B cell (primary cell): ENCODE data around the gene BRIP1. TPM values are rescaled to one million over a fixed set of nuclear protein-coding genes. Genes with fewer than 3 reads are reported as not detected.

Experiments
- ATAC-seq: fragments of 200-7000 bp; cut with Tn5 transposase; one replicate; pipeline ENCODE4 v1.10.0; 2021; ENCODE audit warnings: low read depth, mild to moderate bottlenecking, moderate number of reproducible peaks, moderate library complexity
- CTCF ChIA-PET: fragments of 350-600 bp; sonication (Branson Sonifier 250); formaldehyde crosslinking; loops from one replicate; lab custom pipeline; 2021; ENCODE audit warnings: antibody characterized with exemption, inconsistent platforms; lab: Charles Lee
- POLR2A ChIA-PET: fragments of 350-600 bp; sonication (Branson Sonifier 250); formaldehyde crosslinking; loops from one replicate; lab custom pipeline; 2021; ENCODE audit warnings: antibody characterized with exemption; lab: Charles Lee
- DNase-seq: peaks from one replicate; pipeline ENCODE4 v3.0.0; 2013
- H2AFZ ChIP-seq: 2 replicates; pipeline ENCODE4 v1.6.1; 2012; ENCODE audit warnings: mild to moderate bottlenecking, low read depth, low read length; ENCODE audit not compliant: insufficient read depth, poor library complexity, severe bottlenecking
- H3K27ac ChIP-seq, 2 donors: 1 replicate in 1 of 2; 2 replicates in 1 of 2; pipeline ENCODE4 v1.5.1; 2012 to 2013; ENCODE audit warnings: low read length in 2 of 2, mild to moderate bottlenecking in 2 of 2, moderate library complexity in 1 of 2
- H3K27me3 ChIP-seq, 4 experiments: fragments of 200-600 bp in 1 of 4; sonication (generic) in 1 of 4; replicated peaks in 1 of 4; 1 replicate in 2 of 4; 2 replicates in 2 of 4; pipeline versions ENCODE4 v1.6.1 to v1.7.0; 2013 to 2016; ENCODE audit warnings: low read length in 3 of 4, mild to moderate bottlenecking in 2 of 4, mixed read lengths in 1 of 4, moderate library complexity in 1 of 4; ENCODE audit not compliant: insufficient read depth in 4 of 4, control insufficient read depth in 3 of 4; ENCODE audit errors: control extremely low read depth in 1 of 4
- H3K36me3 ChIP-seq, 2 experiments: replicated peaks in 1 of 2; 1 replicate in 1 of 2; 2 replicates in 1 of 2; pipeline versions ENCODE4 v1.6.1 to v1.7.1; 2013; ENCODE audit warnings: low read length in 1 of 2; ENCODE audit not compliant: insufficient read depth in 2 of 2, control insufficient read depth in 1 of 2; ENCODE audit errors: control extremely low read depth in 1 of 2, extremely low read depth in 1 of 2
- H3K4me1 ChIP-seq, 2 donors: fragments of 200-600 bp in 1 of 2; sonication (generic) in 1 of 2; 1 replicate in 1 of 2; 2 replicates in 1 of 2; pipeline versions ENCODE4 v1.5.1 to v1.6.1; 2013 to 2017; ENCODE audit warnings: low read length in 2 of 2; ENCODE audit not compliant: control insufficient read depth in 2 of 2, insufficient read depth in 2 of 2
- H3K4me2 ChIP-seq: replicated peaks from 2 replicates; pipeline ENCODE3; 2012; ENCODE audit warnings: mild to moderate bottlenecking, low read depth, low read length; ENCODE audit not compliant: poor library complexity, severe bottlenecking
- H3K4me3 ChIP-seq, 5 experiments: fragments of 200-600 bp in 1 of 5; sonication (generic) in 1 of 5; 1 replicate in 3 of 5; 2 replicates in 2 of 5; pipeline versions ENCODE4 v1.5.1 to v1.7.0; 2011 to 2016; ENCODE audit warnings: low read length in 4 of 5, mild to moderate bottlenecking in 4 of 5, low read depth in 2 of 5, control low read depth in 1 of 5, moderate library complexity in 1 of 5; ENCODE audit not compliant: insufficient read depth in 1 of 5; ENCODE audit errors: control extremely low read depth in 1 of 5, extremely low read depth in 1 of 5
- H3K79me2 ChIP-seq: fragments of 200-600 bp; sonication (generic); one replicate; pipeline ENCODE4 v1.6.0; 2016; ENCODE audit warnings: low read length; ENCODE audit not compliant: control insufficient read depth, insufficient read depth
- H3K9ac ChIP-seq: fragments of 200-600 bp; sonication (generic); 2 replicates; pipeline ENCODE4 v1.6.1; 2017; ENCODE audit warnings: mild to moderate bottlenecking, low read length, moderate library complexity
- H3K9me3 ChIP-seq, 3 donors: one replicate each; pipeline versions ENCODE4 v1.6.1 to v1.7.1; 2013; ENCODE audit warnings: low read length in 2 of 3; ENCODE audit not compliant: control insufficient read depth in 2 of 3, insufficient read depth in 1 of 3; ENCODE audit errors: control extremely low read depth in 1 of 3
- H4K20me1 ChIP-seq: 2 replicates; pipeline ENCODE4 v1.6.0; 2012; ENCODE audit warnings: mild to moderate bottlenecking, low read length; ENCODE audit not compliant: insufficient read depth, control insufficient read depth, poor library complexity, severe bottlenecking
- H3K27ac Mint-ChIP-seq: one replicate; pipeline ENCODE4 v1.8.0; 2021; ENCODE audit warnings: mixed read lengths
- H3K27me3 Mint-ChIP-seq: one replicate; pipeline ENCODE4 v1.8.0; 2021; ENCODE audit warnings: mixed read lengths
- H3K4me1 Mint-ChIP-seq: one replicate; pipeline ENCODE4 v1.8.0; 2021; ENCODE audit warnings: mixed read lengths
- H3K4me3 Mint-ChIP-seq: one replicate; pipeline ENCODE4 v1.8.0; 2021; ENCODE audit warnings: mixed read lengths
- H3K9me3 Mint-ChIP-seq: one replicate; pipeline ENCODE4 v1.8.0; 2022; ENCODE audit warnings: mixed read lengths; ENCODE audit not compliant: insufficient read depth
- EZH2 ChIP-seq: IDR thresholded peaks from 2 replicates; pipeline ENCODE4 v1.6.1; 2012; ENCODE audit warnings: borderline replicate concordance, low read depth, mild to moderate bottlenecking, moderate library complexity, low read length; ENCODE audit not compliant: insufficient read depth, poor library complexity, severe bottlenecking
- WGBS: methylation state at CpG from one replicate; pipeline ENCODE4 v1.1.5; 2013; ENCODE audit warnings: missing lambda C conversion rate; ENCODE audit not compliant: insufficient coverage; 5-methylcytosine and 5-hydroxymethylcytosine counted together
- intact Hi-C: fragments of 100-400 bp; cut with micrococcal nuclease; formaldehyde crosslinking; loops from one replicate; pipeline ENCODE4 v1.10.0; 2022
- polyA plus RNA-seq: library from polyadenylated mRNA; depleted of rRNA; stranded (reverse); fragments of >200 nt; gene quantifications from 2 replicates; pipeline ENCODE4 v1.2.3, GENCODE V29; 2012
- total RNA-seq, 2 donors: library from RNA; stranded (reverse); fragments of 120-200 nt in 1 of 2; gene quantifications; 1 replicate in 1 of 2; 2 replicates in 1 of 2; pipeline versions ENCODE4 v1.2.3 to v1.2.4, GENCODE V29; 2013 to 2022
- TF ChIP-seq, protein P1 (sequence below): fragments of 200-600 bp; IDR thresholded peaks from one replicate; pipeline ENCODE4 v1.8.0; 2022; ENCODE audit warnings: antibody characterized with exemption, mild to moderate bottlenecking

Gene BRIP1
- total and polyA plus RNA-seq, 2 donors (not counting 1 experiment from before 2014, with no cell fraction given) = 0.89 to 2.4 TPM

DNA sequence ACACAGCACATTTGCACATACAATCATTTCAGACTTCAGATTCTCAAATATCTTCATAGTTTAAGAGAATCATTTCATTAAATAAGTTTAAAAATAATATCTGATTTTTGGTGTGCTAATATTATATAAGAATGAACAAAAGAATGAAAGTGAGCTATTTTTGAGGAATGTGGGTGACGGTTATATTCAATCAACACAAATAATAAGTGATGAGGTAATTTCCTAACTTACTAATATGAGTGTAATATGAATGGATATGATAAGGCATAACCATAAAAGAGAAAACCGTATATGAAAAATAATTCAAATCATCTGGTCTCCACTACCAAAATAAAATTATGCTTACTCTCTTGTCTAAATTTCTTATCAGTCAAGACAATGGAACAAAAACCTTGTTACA, 203.9 kb downstream of the BRIP1 start:
- no peak for DNase-seq
- H3K4me3 Mint-ChIP-seq = no peak overlapping the region
- H3K27ac Mint-ChIP-seq = no peak overlapping the region
- ATAC-seq = no peak
- Histone ChIP-seq H2AFZ (no peak overlapping the region), H3K4me2 (no peak overlapping the region), H3K36me3 (no peaks in the 10 kb centered on the region), H4K20me1 (no peaks in the 10 kb centered on the region), H3K9me3 (no peaks in the 10 kb centered on the region), H3K27me3 (no peaks in the 10 kb centered on the region), H3K4me3 (no peak overlapping the region), H3K79me2 (no peaks in the 10 kb centered on the region), H3K9ac (no peak overlapping the region), H3K4me1 (no peaks in the 10 kb centered on the region), H3K27ac (no peak overlapping the region)
- no CpG with 5 or more reads among the region's 2 CpGs for WGBS
- TF ChIP-seq, protein P1, sequence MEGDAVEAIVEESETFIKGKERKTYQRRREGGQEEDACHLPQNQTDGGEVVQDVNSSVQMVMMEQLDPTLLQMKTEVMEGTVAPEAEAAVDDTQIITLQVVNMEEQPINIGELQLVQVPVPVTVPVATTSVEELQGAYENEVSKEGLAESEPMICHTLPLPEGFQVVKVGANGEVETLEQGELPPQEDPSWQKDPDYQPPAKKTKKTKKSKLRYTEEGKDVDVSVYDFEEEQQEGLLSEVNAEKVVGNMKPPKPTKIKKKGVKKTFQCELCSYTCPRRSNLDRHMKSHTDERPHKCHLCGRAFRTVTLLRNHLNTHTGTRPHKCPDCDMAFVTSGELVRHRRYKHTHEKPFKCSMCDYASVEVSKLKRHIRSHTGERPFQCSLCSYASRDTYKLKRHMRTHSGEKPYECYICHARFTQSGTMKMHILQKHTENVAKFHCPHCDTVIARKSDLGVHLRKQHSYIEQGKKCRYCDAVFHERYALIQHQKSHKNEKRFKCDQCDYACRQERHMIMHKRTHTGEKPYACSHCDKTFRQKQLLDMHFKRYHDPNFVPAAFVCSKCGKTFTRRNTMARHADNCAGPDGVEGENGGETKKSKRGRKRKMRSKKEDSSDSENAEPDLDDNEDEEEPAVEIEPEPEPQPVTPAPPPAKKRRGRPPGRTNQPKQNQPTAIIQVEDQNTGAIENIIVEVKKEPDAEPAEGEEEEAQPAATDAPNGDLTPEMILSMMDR = no peak
- no peak for TF ChIP-seq EZH2
- H3K9me3 Mint-ChIP-seq = peaks cover 5% of the 10 kb centered on the region
- H3K27me3 Mint-ChIP-seq = peaks cover 2% of the 10 kb centered on the region
- ChIA-PET POLR2A (no interaction called here), CTCF (no interaction called here)
- intact Hi-C loops = no loop called here
- no peaks in the 10 kb centered on the region for H3K4me1 Mint-ChIP-seq

DNA sequence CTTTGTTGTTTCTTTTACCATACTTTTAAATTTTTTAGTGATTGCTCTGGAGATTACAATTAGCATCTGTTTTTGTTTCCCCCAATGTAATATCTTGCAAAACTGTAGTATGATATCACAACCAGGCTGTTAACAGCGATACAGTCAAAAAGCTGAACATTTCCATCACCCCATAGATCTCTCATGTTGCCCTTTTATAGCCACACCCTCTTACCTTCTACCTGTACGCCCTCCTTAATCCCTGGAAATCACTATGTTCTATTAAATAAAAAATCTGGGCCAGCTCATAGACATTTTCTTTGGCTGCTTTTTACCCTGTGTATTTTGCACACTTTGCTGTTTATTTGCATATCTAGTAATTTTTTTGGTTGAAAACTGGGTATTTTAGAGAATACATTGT, 205.1 kb downstream of the BRIP1 start:
- ATAC-seq = no peak
- H3K4me3 Mint-ChIP-seq = no peak overlapping the region

More for the DNA sequence above, 205.1 kb downstream of the BRIP1 start:
- H3K36me3 ChIP-seq = no peaks in the 10 kb centered on the region
- no peaks in the 10 kb centered on the region for H4K20me1 ChIP-seq
- WGBS = 80% methylated on average over 1 of the region's 2 CpGs
- H3K27me3 ChIP-seq = no peaks in the 10 kb centered on the region
- Mint-ChIP-seq H3K27ac (no peak overlapping the region), H3K4me1 (no peaks in the 10 kb centered on the region), H3K27me3 (peaks cover 6% of the 10 kb centered on the region), H3K9me3 (peaks cover 8% of the 10 kb centered on the region)
- no peaks in the 10 kb centered on the region for H3K4me1 ChIP-seq
- H3K27ac ChIP-seq = no peak overlapping the region
- H3K9me3 ChIP-seq = peaks cover under 1 to 7% (median 1%) of the 10 kb centered on the region in 3 donors
- H3K4me3 ChIP-seq = no peak overlapping the region
- no peak overlapping the region for H2AFZ ChIP-seq
- H3K79me2 ChIP-seq = no peaks in the 10 kb centered on the region
- no peak for DNase-seq
- no peak overlapping the region for H3K4me2 ChIP-seq
- H3K9ac ChIP-seq = no peak overlapping the region
- CTCF ChIA-PET = no interaction called here
- no peak for TF ChIP-seq EZH2
- TF ChIP-seq, protein P1 = no peak
- POLR2A ChIA-PET = no interaction called here
- intact Hi-C loops = no loop called here
